Measurements from ENCODE around the gene GABRB1.
A peak's percentile ranks its signal among the peaks of the same experiment; 100 is the strongest.

The GABRB1 gene

GRCh38 chr4:47038263-47038662, 6.9 kb downstream of the GABRB1 start:
- no peak for TF ChIP-seq CTCF (IDR thresholded peaks at IDR 0.05)
- Mint-ChIP-seq H3K4me1 (no peaks in the 10 kb centered on the region), H3K9me3 (no peaks in the 10 kb centered on the region), H3K36me3 (ENCODE audit: low read depth) (no peaks in the 10 kb centered on the region), H3K4me3 (no peak overlapping the region), H3K27ac (no peak overlapping the region), H3K27me3 (ENCODE audit: low read depth, poor library complexity) (peaks cover 22% of the 10 kb centered on the region)
- DNase-seq = no peak

GRCh38 chr4:47040828-47041227, 9.5 kb downstream of the GABRB1 start:
- H3K9me3 Mint-ChIP-seq = no peaks in the 10 kb centered on the region
- TF ChIP-seq CTCF (IDR thresholded peaks at IDR 0.05) = no peak
- no peaks in the 10 kb centered on the region for H3K36me3 Mint-ChIP-seq (ENCODE audit: low read depth)
- peaks cover 18% of the 10 kb centered on the region for H3K27me3 Mint-ChIP-seq (ENCODE audit: low read depth, poor library complexity)
- DNase-seq = no peak
- no peak overlapping the region for H3K4me3 Mint-ChIP-seq
- no peaks in the 10 kb centered on the region for H3K4me1 Mint-ChIP-seq
- H3K27ac Mint-ChIP-seq = no peak overlapping the region

DNA sequence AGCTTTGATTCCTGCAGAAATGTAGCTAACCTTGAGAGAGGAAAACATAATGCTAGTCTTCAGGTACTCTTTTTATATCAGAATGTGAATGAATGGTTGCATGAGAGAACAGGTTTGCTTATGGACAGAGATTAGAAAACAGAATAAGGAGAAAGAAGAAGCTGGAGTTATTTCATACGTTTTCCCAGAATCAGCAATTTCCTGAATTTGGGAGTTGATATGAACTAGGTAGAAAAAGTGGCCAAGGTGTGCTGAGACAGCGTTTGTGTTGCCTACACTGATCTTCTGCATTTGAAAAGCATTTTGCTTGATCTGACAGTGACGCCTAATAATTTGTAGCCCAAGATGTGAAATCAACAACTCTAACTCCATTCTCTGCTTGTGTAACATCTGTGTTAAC, 12.5 kb downstream of the GABRB1 start:
- H3K36me3 Mint-ChIP-seq (ENCODE audit: low read depth) = no peaks in the 10 kb centered on the region
- H3K9me3 Mint-ChIP-seq = no peaks in the 10 kb centered on the region
- TF ChIP-seq CTCF (IDR thresholded peaks at IDR 0.05) = no peak
- H3K27me3 Mint-ChIP-seq (ENCODE audit: low read depth, poor library complexity) = peaks cover 18% of the 10 kb centered on the region
- no peak overlapping the region for H3K4me3 Mint-ChIP-seq
- H3K4me1 Mint-ChIP-seq = no peaks in the 10 kb centered on the region
- H3K27ac Mint-ChIP-seq = no peak overlapping the region
- no peak for DNase-seq

DNA sequence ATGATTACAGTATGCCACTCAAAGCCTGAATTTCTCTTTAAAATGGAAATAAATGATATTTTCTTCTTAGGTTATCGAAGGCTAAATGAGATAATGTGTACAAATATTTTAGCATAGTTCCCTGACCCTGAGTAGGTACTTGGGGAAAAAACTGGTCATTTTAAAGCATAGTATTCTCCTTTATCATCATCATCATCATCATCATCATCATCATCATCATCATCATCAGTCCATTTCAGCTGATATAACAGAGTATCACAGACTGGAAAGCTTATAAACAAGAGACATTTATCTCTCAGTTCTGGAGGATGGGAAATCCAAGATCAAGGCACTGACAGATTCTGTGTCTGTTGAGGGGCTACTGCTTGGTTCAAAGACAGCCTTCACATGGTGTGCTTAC, 13.9 kb downstream of the GABRB1 start:
- no peaks in the 10 kb centered on the region for H3K36me3 Mint-ChIP-seq (ENCODE audit: low read depth)
- no peak for TF ChIP-seq CTCF (IDR thresholded peaks at IDR 0.05)
- peaks cover 5% of the 10 kb centered on the region for H3K4me1 Mint-ChIP-seq
- H3K27ac Mint-ChIP-seq = no peak overlapping the region
- no peak for DNase-seq
- no peaks in the 10 kb centered on the region for H3K9me3 Mint-ChIP-seq
- H3K27me3 Mint-ChIP-seq (ENCODE audit: low read depth, poor library complexity) = peaks cover 9% of the 10 kb centered on the region
- H3K4me3 Mint-ChIP-seq = no peak overlapping the region

DNA sequence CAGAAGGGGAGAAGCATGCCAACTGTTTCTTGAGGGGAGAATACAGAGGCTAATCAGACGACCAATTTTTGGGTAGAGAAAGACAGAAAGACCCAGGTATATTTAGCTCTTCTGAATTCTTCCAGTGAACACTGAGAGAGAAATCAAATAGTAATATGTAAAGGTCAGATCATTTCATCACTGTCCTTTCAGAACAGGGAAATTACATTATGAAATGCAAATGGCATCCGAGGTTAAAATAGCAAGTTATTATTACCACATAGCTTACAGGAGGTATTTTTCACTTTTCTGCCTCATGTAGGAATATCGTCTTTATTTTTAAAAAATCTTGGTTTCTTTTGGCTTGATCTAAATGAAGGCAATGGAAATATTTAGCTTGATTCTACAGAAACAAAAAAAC, 18.0 kb downstream of the GABRB1 start:
- TF ChIP-seq CTCF (IDR thresholded peaks at IDR 0.05) = no peak
- peaks cover 27% of the 10 kb centered on the region for H3K4me1 Mint-ChIP-seq
- peaks cover 5% of the 10 kb centered on the region for H3K27me3 Mint-ChIP-seq (ENCODE audit: low read depth, poor library complexity)
- no peak overlapping the region for H3K27ac Mint-ChIP-seq
- H3K36me3 Mint-ChIP-seq (ENCODE audit: low read depth) = no peaks in the 10 kb centered on the region
- no peak for DNase-seq
- no peaks in the 10 kb centered on the region for H3K9me3 Mint-ChIP-seq
- no peak overlapping the region for H3K4me3 Mint-ChIP-seq

DNA sequence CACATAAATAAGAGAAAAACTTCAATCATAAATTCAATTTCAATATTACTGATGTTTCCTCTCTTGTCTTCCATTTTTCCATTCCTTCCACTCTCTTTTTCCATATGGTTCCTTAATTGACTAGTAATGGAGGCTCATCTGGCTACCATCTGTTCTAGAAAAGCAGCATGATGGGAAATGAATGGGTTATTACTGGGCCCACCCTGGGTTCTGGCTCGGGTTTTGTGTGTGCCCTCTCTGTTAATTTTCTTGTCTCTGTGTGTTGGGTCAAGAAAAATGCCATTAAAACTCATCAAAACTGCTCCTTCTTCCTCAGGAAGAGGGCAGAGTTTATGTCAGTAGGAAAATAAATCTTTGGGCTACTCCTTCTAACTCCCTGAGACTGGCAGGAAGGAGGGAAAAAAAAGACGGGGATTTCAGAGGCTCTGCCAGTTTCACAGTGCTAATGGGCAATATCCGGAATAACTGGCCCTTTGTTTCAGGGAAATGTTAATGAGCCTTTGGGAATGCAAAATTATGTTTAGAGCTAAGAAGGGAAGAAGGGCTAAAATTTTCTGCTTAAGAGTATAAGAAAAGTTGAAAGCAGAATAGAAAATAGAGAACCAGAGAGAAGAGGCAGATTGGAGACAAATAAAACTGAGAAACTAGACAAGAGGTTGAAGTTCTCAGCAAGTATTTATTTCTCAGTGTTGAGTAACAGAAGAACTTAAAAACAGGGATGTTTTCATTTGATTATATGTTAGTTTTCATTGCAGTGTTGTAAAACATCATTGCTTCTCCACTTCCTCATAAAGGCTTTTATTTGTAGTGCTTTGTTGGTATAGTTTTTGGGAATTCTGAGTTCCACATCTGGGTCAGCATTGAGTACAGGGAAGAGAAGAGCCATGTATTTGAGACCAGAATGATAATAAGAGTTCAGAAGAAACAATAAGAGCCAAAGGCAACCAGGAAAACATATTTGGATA, 19.7 kb downstream of the GABRB1 start:
- DNase-seq = no peak
- H3K9me3 Mint-ChIP-seq = no peaks in the 10 kb centered on the region
- H3K4me3 Mint-ChIP-seq = no peak overlapping the region
- H3K4me1 Mint-ChIP-seq = peaks cover 27% of the 10 kb centered on the region
- no peak for TF ChIP-seq CTCF (IDR thresholded peaks at IDR 0.05)
- peak overlapping the region; percentile 95 for H3K27ac Mint-ChIP-seq
- H3K27me3 Mint-ChIP-seq (ENCODE audit: low read depth, poor library complexity) = peaks cover 8% of the 10 kb centered on the region
- H3K36me3 Mint-ChIP-seq (ENCODE audit: low read depth) = no peaks in the 10 kb centered on the region

Measured in nephron progenitor cell (in vitro differentiated cells).